ENCODE results near the gene SIRT6.

- TF ChIP-seq CTCF (IDR thresholded peaks at IDR 0.05) (no peak), POLR2A (IDR thresholded peaks at IDR 0.05) (no peak)
Measured at GRCh38 chr19:4197228-4197624, 14.9 kb upstream of the SIRT6 start.
